Hepatocyte (in vitro differentiated cells): ENCODE results near the gene BIRC5. TPM values are rescaled to one million over a fixed set of nuclear protein-coding genes. Genes with fewer than 3 reads are reported as not detected.
A peak's percentile ranks its signal among the peaks of the same experiment; 100 is the strongest.

ENCODE experiments used
- DNase-seq: peaks from one replicate; pipeline ENCODE4 v3.0.0-alpha.2; 2016; ENCODE audit warnings: low spot score
- H2AFZ ChIP-seq: fragments of 200-600 bp; sonication (generic); 2 replicates; pipeline ENCODE4 v1.6.0; 2016; ENCODE audit warnings: antibody characterized with exemption, mild to moderate bottlenecking
- H3K27ac ChIP-seq: fragments of 200-600 bp; sonication (generic); 2 replicates; pipeline ENCODE4 v1.5.1; 2016; ENCODE audit warnings: mild to moderate bottlenecking
- H3K27me3 ChIP-seq: fragments of 200-600 bp; sonication (generic); 2 replicates; pipeline ENCODE4 v1.6.1; 2016
- H3K36me3 ChIP-seq: fragments of 200-600 bp; sonication (generic); replicated peaks from 2 replicates; pipeline ENCODE4 v1.5.1; 2016; ENCODE audit warnings: low read depth; ENCODE audit not compliant: insufficient read depth
- H3K4me1 ChIP-seq: fragments of 200-600 bp; sonication (generic); 2 replicates; pipeline ENCODE4 v1.5.1; 2016; ENCODE audit warnings: mild to moderate bottlenecking, moderate library complexity; ENCODE audit not compliant: insufficient read depth
- H3K4me2 ChIP-seq: fragments of 200-600 bp; sonication (generic); 2 replicates; pipeline ENCODE4 v1.6.0; 2016
- H3K4me3 ChIP-seq: fragments of 200-600 bp; sonication (generic); 2 replicates; pipeline ENCODE4 v1.5.1; 2016; ENCODE audit warnings: mild to moderate bottlenecking
- H3K79me2 ChIP-seq: fragments of 200-600 bp; sonication (generic); 2 replicates; pipeline ENCODE4 v1.6.0; 2017; ENCODE audit warnings: mild to moderate bottlenecking
- H3K9me2 ChIP-seq: fragments of 200-600 bp; sonication (generic); replicated peaks from 2 replicates; pipeline ENCODE4 v1.6.0; 2017; ENCODE audit warnings: mild to moderate bottlenecking; ENCODE audit not compliant: insufficient read depth
- H3K9me3 ChIP-seq: fragments of 200-600 bp; sonication (generic); 2 replicates; pipeline ENCODE4 v1.5.1; 2016; ENCODE audit warnings: low read depth, mild to moderate bottlenecking
- H4K20me1 ChIP-seq: fragments of 200-600 bp; sonication (generic); 2 replicates; pipeline ENCODE4 v1.6.0; 2016; ENCODE audit warnings: mild to moderate bottlenecking; ENCODE audit not compliant: insufficient read depth, poor library complexity, severe bottlenecking
- EZH2 ChIP-seq: fragments of 200-600 bp; sonication (generic); IDR thresholded peaks from 2 replicates; pipeline ENCODE4 v1.6.1; 2016; ENCODE audit warnings: antibody characterized with exemption, mild to moderate bottlenecking, borderline replicate concordance
- EZH2phosphoT487 ChIP-seq: fragments of 200-600 bp; sonication (generic); IDR thresholded peaks from one replicate; pipeline ENCODE4 v1.6.1; 2018; ENCODE audit warnings: antibody characterized with exemption, mild to moderate bottlenecking, low read depth, moderate library complexity; ENCODE audit not compliant: unreplicated experiment, severe bottlenecking
- WGBS: methylation state at CpG from one replicate; pipeline ENCODE4 v1.1.6; 2016; ENCODE audit warnings: low lambda C conversion rate; ENCODE audit errors: missing lambda C conversion rate; 5-methylcytosine and 5-hydroxymethylcytosine counted together
- polyA plus RNA-seq: library from polyadenylated mRNA; unstranded; fragments of >200 nt; fragmentation: Nextera tagmentation; extraction: Ambion mirVana; gene quantifications from 2 replicates; pipeline ENCODE4 v1.2.1, GENCODE V29; 2016
- total RNA-seq: library from RNA; depleted of rRNA; stranded (reverse); fragments of >200 nt; gene quantifications from 2 replicates; pipeline ENCODE4 v1.2.3, GENCODE V29; 2014
- TF ChIP-seq, protein P1 (sequence below): fragments of 200-600 bp; sonication (generic); IDR thresholded peaks from 2 replicates; pipeline ENCODE4 v1.5.1; 2016; ENCODE audit warnings: antibody characterized with exemption, mild to moderate bottlenecking; ENCODE audit not compliant: poor library complexity

The BIRC5 gene
- total and polyA plus RNA-seq, 2 experiments from 2014 or later: 12.4 to 14.6 TPM

- H3K27me3 ChIP-seq: no peaks in the 10 kb centered on the region
- no peaks in the 10 kb centered on the region for H3K36me3 ChIP-seq
- 49% methylated on average over 26 of the region's 26 CpGs for WGBS
- no peaks in the 10 kb centered on the region for H3K9me3 ChIP-seq
- DNase-seq: peak; percentile 12
- peak overlapping the region; percentile 75 for H3K4me2 ChIP-seq
- peak overlapping the region; percentile 92 for H3K27ac ChIP-seq
- H3K4me3 ChIP-seq: no peak overlapping the region
- H3K4me1 ChIP-seq: peaks cover 67% of the 10 kb centered on the region
- no peak overlapping the region for H2AFZ ChIP-seq
- no peaks in the 10 kb centered on the region for H3K79me2 ChIP-seq
- TF ChIP-seq EZH2: no peak
- TF ChIP-seq, protein P1, sequence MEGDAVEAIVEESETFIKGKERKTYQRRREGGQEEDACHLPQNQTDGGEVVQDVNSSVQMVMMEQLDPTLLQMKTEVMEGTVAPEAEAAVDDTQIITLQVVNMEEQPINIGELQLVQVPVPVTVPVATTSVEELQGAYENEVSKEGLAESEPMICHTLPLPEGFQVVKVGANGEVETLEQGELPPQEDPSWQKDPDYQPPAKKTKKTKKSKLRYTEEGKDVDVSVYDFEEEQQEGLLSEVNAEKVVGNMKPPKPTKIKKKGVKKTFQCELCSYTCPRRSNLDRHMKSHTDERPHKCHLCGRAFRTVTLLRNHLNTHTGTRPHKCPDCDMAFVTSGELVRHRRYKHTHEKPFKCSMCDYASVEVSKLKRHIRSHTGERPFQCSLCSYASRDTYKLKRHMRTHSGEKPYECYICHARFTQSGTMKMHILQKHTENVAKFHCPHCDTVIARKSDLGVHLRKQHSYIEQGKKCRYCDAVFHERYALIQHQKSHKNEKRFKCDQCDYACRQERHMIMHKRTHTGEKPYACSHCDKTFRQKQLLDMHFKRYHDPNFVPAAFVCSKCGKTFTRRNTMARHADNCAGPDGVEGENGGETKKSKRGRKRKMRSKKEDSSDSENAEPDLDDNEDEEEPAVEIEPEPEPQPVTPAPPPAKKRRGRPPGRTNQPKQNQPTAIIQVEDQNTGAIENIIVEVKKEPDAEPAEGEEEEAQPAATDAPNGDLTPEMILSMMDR: no peak
- no peaks in the 10 kb centered on the region for H3K9me2 ChIP-seq
- H4K20me1 ChIP-seq: no peaks in the 10 kb centered on the region
Measured at GRCh38 chr17:78267253-78268073, 53.4 kb downstream of the BIRC5 start.

DNA sequence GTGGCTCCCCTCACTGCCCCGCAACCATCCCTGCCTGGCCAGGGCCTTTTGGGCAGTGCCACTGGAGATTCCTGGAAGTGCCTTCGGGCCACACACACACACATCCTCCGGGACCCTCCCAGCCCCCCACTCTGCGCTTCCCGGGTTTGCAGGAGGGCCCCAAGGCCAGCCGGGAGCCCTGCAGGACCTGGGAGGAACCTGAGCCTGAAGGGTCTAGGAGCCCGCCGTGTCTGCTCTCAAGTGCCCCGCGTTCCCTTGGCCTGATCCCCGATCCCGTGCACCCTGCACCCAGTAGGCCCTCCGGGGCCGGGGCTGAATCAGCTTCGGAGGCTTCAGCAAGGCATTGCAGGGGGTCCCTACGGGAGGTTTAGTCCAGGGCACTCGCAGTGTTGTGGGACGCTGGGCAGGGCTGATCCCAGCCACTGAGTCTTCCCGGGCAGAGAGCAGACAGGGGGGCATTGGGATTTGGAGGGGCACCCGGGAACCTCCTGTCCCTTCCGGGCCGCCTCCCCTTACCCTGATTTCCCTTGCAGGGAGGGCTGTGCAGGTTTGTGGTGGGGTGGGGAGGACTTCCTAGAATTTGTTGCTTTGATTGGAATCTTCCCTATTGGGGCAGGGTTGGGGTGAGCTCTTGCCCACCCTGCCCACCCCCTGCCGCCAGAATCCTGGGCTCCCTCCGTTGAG is 54.3 kb downstream of the BIRC5 start:
- H3K4me1 ChIP-seq: peaks cover 64% of the 10 kb centered on the region
- peak overlapping the region; percentile 92 for H3K27ac ChIP-seq
- DNase-seq: peak; percentile 14
- no peaks in the 10 kb centered on the region for H3K9me3 ChIP-seq
- no peak overlapping the region for H3K4me3 ChIP-seq
- no peak overlapping the region for H2AFZ ChIP-seq
- H3K4me2 ChIP-seq: peak overlapping the region; percentile 75
- H3K79me2 ChIP-seq: no peaks in the 10 kb centered on the region
- TF ChIP-seq, protein P1: no peak
- TF ChIP-seq EZH2 (no peak), EZH2phosphoT487 (no peak)
- H3K36me3 ChIP-seq: no peaks in the 10 kb centered on the region
- no peaks in the 10 kb centered on the region for H3K27me3 ChIP-seq
- WGBS: 32% methylated on average over 21 of the region's 24 CpGs
- H3K9me2 ChIP-seq: no peaks in the 10 kb centered on the region
- no peaks in the 10 kb centered on the region for H4K20me1 ChIP-seq

DNA sequence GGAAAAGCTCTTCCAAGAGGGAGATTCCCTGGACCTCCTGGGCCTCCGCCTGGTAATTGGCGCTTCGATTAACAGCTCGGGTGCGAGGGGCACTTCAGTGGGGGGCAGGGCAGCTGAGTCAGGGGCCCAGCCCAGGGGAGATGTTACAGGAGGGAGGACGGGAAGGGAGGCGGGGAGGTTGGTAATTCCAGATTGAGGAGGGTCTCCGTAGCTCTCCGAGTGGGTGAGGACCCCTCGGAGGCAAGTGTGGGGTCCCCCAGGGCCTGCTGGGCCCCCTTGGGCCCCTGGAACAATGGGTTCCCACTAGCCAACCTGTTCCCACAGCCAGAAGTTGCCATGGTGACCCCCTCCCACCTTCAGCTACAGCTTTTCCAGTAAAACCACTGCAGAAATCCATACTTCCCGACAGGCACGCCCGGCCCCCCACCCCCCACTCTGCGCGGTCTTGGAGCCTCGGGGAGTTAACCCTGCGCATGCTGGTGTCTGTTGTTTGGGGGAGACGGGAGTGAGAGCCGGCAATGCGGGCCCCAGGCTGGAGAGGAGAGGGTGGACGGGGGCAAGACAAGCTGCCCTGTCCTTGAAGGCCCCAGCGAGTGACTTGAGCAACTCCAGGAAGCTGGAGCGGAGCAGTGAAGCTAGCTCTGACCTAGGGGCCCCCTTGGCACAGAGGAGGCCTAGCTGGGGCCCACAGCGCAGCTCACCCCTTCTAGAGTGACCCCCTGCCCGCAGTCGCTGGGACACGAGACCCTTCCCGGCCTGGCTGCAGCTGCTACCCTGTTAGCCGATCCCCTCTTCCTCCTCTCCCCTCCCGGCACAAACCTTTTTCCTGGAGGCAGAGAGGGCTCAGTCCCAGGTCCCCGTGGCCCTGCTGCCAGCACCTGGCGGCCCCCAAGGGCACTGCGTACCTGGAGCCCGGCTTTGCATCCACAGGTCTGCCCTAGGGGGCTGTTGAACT is 55.2 kb downstream of the BIRC5 start:
- Histone ChIP-seq H3K27me3 (no peaks in the 10 kb centered on the region), H3K4me3 (no peak overlapping the region), H3K79me2 (no peaks in the 10 kb centered on the region), H4K20me1 (no peaks in the 10 kb centered on the region), H3K4me2 (peak overlapping the region; percentile 75), H3K27ac (peak overlapping the region; percentile 92), H2AFZ (peak overlapping the region; percentile 15), H3K4me1 (peaks cover 64% of the 10 kb centered on the region), H3K9me2 (no peaks in the 10 kb centered on the region), H3K9me3 (no peaks in the 10 kb centered on the region), H3K36me3 (no peaks in the 10 kb centered on the region)
- WGBS: 17% methylated on average over 30 of the region's 34 CpGs
- no peak for TF ChIP-seq EZH2phosphoT487
- TF ChIP-seq EZH2: no peak
- TF ChIP-seq, protein P1: no peak
- peak; percentile 75 for DNase-seq
